Sigmoid colon (tissue), 4 donors: ENCODE results near the gene CHRNA10.

Experiments used
- CTCF ChIP-seq, 4 experiments: fragments of 450-650 bp in 3 of 4; fragments of 200-600 bp in 1 of 4; IDR thresholded peaks; one replicate each; pipeline ENCODE4 v1.5.1; 2016 to 2019; ENCODE audit warnings: antibody characterized with exemption in 4 of 4, mild to moderate bottlenecking in 3 of 4, moderate library complexity in 2 of 4
- EP300 ChIP-seq, 4 donors: sonication (generic); formaldehyde crosslinking; IDR thresholded peaks; one replicate each; pipeline ENCODE4 v1.6.1; 2017; ENCODE audit warnings: antibody characterized with exemption in 4 of 4
- POLR2AphosphoS5 ChIP-seq, 4 donors: sonication (generic); formaldehyde crosslinking; IDR thresholded peaks; one replicate each; pipeline ENCODE4 v1.6.1; 2017; ENCODE audit warnings: antibody characterized with exemption in 4 of 4

DNA sequence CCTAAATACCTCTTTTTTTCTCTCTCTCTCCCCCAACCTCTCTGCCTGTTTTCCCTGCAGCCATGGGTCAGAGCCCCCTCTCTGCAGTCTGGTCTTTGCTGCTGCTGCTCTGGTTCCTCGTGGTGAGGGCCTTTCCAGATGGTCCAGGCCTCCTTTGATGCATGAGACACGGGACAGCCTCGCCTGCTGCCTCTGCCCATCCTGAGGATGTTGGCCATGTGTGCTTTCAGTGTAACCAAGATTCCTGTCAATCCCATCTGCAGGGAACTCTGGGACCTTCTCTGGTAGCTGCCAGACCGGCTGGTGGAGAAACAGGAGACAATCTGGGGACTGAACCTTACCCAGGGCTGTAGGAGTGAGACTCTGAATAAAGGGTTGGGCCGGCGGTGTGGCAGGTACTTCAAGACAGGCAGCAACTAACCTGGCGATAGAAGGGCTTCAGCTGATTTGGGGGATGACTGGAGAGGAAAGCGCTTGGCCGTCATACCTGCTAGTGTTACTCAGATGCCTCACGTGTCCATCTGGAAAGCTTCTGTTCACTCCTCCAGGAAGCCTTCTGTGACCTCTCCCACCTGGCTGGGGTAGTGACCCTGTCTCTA is 7.1 kb downstream of the CHRNA10 start:
- TF ChIP-seq EP300 (IDR thresholded peaks at IDR 0.05) (no peak), CTCF (IDR thresholded peaks at IDR 0.05) (no peak), POLR2AphosphoS5 (IDR thresholded peaks at IDR 0.05) (no peak)
